ENCODE measurements around the gene DHRS2. TPM values are rescaled to one million over a fixed set of nuclear protein-coding genes. Genes with fewer than 3 reads are reported as not detected.
A peak's percentile ranks its signal among the peaks of the same experiment; 100 is the strongest.

Gene DHRS2
- total and polyA plus RNA-seq, 2 of the 13 experiments (the other 11 are each of a cell fraction or from before 2014, with no cell fraction given), result 1,621 to 3,021 TPM

GRCh38 chr14:23631702-23632460 lies 4.3 kb upstream of the DHRS2 start (continued):
- TF ChIP-seq LRRFIP1 (CRISPR knock-in tag; conservative IDR thresholded peaks at IDR 0.05) (no peak), ZNF775 (CRISPR knock-in tag; IDR thresholded peaks at IDR 0.05; ENCODE audit: borderline replicate concordance) (no peak; the same call in 1 of the 2 replicates), SNRNP70 (IDR thresholded peaks at IDR 0.05; ENCODE audit: low read depth, low read length) (no peak), KDM6A (CRISPR knock-in tag; IDR thresholded peaks at IDR 0.05; ENCODE audit: low read depth) (peak; percentile 31; the same call in 1 of the 2 replicates), SP2 (CRISPR knock-in tag; IDR thresholded peaks at IDR 0.05) (no peak), REST (IDR thresholded peaks at IDR 0.05; ENCODE audit: borderline replicate concordance in 1 of 2, low read depth in 1 of 2, low read length in 2 of 2) (no peak), ZSCAN29 (CRISPR knock-in tag; conservative IDR thresholded peaks at IDR 0.05) (peak; percentile 81; the same call in 1 of the 2 replicates), MYNN (CRISPR knock-in tag; IDR thresholded peaks at IDR 0.05; ENCODE audit: low read depth) (no peak; the same call in none of the 2 replicates), ZNF7 (CRISPR knock-in tag; IDR thresholded peaks at IDR 0.05) (0 out of 2 replicates have a peak, but pooled peaks have one; percentile 29), AGO1 (IDR thresholded peaks at IDR 0.05; ENCODE audit: low read depth, low read length, poor library complexity, severe bottlenecking) (no peak), SRF (IDR thresholded peaks at IDR 0.05; ENCODE audit: low read depth, low read length) (no peak), MEF2D (CRISPR knock-in tag; IDR thresholded peaks at IDR 0.05) (peak; percentile 95), CSRNP2 (CRISPR knock-in tag; conservative IDR thresholded peaks at IDR 0.05; ENCODE audit: low read depth) (no peak), ZFP62 (CRISPR knock-in tag; IDR thresholded peaks at IDR 0.05) (no peak), TSC22D2 (CRISPR knock-in tag; IDR thresholded peaks at IDR 0.05; ENCODE audit: borderline replicate concordance) (peak; percentile 95; the same call in 1 of the 2 replicates), ZSCAN30 (CRISPR knock-in tag; IDR thresholded peaks at IDR 0.05) (no peak), USF2 (IDR thresholded peaks at IDR 0.05; ENCODE audit: low read depth, low read length) (no peak; the same call in 1 of the 2 replicates), USF2 (CRISPR knock-in tag; IDR thresholded peaks at IDR 0.05; ENCODE audit: borderline replicate concordance) (no peak), ZNF225 (CRISPR knock-in tag; IDR thresholded peaks at IDR 0.05) (peak; percentile 96)

Data from HepG2 (cell line).